CD4-positive, alpha-beta T cell treated with Interleukin-15 for 1 hour (primary cell): ENCODE data around the gene HYAL3.

Experiments used
- DNase-seq: peaks from one replicate; pipeline ENCODE4 v3.0.0-alpha.2; 2020

Gene HYAL3

DNA sequence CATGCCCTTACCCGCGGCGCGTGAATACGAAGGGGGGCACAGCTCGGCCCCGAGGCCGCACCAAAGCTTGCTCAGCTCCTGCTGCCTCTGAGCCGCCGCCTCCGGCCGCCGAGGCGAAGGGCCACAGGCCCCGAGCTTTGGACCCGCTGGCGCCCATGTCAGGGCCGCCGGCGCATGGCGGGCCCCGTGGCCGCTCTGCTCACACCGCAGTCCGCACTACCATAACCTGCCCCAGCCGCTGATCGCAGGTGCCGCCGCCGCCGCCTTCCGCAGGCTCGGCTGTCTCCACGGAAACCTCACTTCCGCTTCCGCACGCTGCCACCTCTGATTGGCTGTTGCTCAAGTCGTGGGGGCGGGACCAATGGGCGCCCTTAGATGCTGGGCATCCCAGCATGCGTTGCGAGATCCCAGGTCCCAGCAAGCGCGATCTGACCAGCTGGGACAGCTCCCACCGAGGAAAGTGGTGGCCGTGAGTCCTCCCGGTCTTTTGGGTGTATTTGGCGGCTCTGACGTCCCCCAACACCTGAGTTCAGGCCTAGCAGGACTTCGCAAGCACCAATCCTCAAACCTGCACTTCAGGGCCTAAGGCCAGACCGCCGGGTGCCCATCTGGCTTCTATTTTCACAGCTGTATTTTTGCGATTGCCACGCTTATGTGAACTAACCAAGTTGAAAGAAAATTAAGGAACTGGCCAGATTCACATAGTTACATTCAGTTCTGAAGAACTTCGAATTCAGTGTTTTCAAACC lies 28.9 kb upstream of the HYAL3 start, which contains the start of gene TUSC2:
Gene TUSC2, minus strand, starts transcription at position 281 of the 749 bp plus-strand sequence. Its CDS starts 124 bp downstream, at position 157.
- peak; percentile 95 for DNase-seq

DNA sequence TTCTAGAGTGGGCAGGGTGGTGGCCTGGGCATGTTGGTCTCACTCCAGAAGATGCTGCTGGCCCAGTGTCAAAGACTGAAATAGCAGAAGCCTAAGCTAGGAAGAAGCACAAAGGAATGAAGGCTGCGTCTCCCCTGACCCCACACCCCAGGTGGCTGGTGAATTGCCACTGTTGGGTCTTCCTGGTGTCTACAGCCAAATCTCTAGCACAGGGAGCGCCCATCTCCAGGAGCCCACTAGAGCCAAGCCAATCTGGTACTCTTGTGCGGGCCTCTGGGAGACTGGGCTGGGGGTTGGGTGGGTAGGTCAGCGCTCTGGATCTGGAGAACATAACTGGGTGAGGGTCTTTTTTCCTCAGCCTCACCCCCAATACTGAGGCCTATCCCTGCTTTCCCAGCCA lies 27.9 kb upstream of the HYAL3 start:
- DNase-seq: no peak

DNA sequence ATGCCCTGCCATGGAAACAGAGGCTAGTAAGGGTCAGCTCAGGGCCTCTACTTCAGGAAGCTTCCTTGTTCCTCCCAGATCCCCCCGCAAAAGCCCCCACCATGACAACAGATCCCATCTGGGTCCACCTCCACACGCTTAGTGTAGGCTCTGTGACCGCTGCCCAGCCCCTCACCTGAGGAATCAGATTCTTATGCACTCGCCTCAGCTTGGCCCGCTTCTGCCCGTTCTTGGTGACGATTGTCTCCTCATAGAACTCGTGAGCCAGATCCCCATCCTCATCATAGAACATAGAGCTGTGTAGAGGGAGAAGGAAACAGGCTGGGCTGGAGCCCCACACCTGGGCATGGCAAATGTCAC lies 27.0 kb upstream of the HYAL3 start:
- no peak for DNase-seq

DNA sequence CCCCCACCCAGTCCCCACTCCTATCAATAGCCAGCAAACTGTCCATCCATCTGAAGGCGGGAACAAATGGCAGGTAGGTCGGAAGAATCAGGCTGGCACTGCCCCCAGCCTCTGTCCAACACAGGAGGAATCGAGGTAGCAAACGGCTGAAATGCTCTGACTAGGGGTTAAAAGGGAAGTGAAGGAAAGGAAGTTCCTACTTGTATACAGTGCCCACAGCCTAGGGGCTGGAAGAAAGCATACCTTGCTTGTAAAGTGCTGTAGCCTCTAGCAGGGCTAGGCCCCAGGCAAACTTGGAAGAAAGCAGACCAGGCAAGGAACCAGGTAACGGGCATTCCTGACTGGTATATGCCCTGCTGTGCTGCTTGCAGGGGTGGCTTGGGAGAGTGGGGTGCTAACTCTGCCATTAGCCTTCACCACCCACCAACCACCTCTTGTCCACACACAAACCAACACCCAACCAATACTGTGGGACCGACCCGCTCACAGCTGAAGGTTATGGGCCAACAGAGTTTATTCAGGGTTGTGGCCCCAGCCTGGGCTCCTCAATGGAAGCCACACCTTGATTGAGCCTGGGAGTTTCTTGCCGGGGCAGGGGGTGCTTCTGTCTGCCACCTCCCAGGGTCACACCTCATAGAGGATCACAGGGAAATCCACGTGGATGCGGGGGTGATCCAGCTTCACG lies 26.4 kb upstream of the HYAL3 start:
- DNase-seq: no peak

DNA sequence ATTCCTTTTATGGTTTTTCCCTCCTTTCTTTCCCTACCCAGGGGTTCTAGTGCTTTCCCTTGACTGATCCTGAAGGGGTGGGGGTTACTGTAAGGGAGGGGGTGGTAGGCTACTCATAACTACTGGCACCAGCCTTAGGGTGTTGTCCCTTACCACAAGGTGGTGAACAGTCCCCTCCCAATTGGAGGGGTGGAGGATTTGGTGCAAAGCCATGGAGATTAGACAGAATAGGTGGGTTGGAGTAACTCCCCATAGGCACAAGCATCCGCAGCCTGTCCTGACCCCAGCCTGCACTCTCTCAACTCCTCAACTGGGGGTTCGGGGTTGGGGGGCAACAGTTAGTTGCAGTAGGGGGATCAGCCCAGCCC lies 25.9 kb upstream of the HYAL3 start:
- DNase-seq: no peak

DNA sequence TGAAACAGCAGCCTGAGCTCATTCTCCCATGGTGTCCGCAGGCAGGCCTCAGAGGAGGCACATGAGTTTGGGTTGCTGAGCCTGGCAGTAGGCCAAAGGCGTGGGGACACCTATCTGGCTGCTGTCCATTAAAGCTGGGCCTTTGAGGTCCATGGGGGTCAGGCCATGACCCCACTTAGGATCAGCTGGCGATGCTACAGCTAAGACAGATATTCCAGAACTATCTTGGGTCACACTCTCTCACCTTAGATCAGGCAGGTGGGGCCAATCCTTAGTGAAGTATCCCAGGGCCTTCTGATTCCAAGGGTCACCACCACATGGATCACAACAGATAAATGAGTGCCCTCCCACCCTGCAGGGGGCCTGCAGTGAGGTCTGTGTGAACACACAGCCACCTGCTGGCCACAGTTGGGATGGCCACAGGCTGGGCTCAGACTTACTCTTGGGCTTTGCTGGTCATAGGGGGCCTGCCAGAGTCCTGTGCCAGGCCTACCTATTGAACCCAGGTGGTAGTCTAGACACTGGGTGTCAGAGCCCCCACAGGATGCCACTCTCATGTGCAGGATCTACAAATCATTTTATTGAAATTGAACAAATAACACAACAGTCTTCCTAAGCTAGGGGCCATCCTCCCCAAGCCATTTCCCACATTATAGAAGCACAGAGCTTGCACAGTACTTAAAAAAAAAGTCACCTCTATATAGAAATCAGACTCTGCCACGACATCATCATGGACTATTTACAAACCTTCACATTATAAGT lies 25.3 kb upstream of the HYAL3 start:
- peak; percentile 63 for DNase-seq

DNA sequence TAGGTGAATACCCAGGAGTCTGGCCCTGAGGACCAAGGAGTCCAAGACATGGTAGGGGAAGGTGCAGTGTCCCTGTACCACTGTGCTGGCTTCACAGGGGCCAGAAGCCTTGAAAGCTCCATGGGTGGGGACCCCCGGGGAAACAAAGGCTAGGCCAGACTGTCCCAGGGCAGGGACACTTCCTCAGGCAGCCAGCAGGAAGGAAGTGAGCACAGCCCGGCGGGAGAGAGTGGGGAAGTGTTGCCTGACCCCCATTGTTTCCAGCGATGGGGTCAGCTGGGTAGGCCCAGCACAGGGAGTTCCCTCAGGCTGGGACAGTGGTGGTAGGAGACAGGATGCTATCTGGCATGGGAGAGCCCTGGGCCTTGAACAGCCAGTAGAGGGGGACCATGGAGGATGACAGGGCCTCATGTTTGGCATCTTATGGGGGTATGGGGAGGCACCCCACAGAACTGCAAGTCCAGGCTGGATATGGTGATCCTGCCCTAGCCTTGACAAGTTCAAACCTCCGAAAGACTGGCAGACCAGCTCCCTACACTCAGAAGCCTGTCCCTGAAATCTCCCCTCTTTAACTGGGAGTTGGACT lies 24.5 kb upstream of the HYAL3 start:
- DNase-seq: no peak

DNA sequence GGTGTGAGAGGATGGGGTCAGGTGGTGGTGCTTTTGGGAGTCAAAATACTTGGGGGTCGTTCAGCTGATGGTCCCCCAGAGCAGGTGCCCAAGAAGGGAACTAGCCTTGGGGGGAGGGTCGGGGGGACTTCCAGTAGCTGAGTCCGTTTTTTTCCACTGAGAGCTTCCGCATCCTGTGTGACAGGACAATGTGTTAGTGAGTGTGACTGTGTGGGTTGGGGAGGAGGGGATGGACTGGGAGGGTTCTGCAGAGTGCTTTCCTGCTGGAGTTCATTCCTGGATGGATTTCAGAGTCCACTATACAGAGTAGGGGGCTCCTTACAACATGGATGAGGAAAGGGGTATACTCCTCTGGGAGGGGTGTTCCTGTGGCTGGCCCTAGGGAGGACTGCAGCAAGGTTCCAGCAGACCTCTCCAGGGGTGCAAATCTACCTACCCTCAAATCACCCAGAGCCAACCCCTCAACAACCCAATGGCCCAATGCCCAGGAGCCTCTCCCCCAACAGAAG lies 23.9 kb upstream of the HYAL3 start:
- no peak for DNase-seq

DNA sequence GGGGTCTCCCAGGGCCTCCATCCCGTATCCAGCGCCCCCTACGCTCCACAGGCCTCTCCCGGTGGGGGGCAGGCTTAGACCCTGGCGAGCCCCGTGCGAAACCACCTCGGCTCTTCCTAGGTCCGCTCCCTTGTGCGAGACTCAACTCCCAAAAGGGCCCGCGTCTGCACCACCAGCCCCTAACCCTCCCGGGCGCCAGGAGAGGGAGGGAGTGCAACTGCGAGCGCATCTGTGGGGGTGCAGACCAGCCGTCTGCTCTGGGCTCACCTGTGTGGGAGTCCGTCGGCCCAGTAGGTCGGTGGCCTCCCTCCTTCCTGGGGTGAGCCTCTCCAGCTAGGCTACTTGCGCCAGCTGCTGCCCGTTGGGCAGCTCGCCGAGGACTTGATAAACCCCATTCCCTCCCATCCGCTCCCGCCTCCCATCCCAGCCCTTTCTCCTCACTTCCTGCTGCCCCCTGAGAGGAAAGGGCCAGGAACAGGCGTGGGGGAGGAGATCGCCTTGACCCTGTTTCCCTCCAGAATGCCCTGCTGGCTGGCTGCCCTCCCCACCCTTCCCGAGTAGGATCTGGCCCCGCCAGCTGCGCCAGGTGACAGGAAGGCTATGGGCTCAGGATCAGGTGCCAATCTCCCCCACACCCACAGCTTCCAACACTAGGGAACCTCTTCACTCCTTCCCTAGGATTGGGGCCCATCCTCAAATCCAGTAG lies 23.3 kb upstream of the HYAL3 start, which contains the start of gene HYAL2:
Gene HYAL2, minus strand, starts transcription at position 360 of the 706 bp plus-strand sequence. CDS start 2,256 bp downstream, outside the sequence.
- DNase-seq: no peak

DNA sequence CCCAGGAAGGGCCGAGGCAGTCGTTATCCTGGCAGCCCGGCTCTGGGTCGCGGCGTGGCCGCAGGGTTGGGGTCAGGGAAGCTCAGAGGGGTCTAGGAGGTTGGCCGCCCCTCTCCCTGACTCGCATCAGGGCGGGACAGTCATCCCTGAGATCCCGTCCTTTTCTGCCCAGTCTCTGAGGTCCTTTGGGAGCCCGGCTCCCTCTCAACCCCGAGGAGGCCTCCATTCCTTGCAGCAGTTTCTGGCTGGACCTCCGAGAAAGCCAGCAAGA lies 22.8 kb upstream of the HYAL3 start:
- no peak for DNase-seq

DNA sequence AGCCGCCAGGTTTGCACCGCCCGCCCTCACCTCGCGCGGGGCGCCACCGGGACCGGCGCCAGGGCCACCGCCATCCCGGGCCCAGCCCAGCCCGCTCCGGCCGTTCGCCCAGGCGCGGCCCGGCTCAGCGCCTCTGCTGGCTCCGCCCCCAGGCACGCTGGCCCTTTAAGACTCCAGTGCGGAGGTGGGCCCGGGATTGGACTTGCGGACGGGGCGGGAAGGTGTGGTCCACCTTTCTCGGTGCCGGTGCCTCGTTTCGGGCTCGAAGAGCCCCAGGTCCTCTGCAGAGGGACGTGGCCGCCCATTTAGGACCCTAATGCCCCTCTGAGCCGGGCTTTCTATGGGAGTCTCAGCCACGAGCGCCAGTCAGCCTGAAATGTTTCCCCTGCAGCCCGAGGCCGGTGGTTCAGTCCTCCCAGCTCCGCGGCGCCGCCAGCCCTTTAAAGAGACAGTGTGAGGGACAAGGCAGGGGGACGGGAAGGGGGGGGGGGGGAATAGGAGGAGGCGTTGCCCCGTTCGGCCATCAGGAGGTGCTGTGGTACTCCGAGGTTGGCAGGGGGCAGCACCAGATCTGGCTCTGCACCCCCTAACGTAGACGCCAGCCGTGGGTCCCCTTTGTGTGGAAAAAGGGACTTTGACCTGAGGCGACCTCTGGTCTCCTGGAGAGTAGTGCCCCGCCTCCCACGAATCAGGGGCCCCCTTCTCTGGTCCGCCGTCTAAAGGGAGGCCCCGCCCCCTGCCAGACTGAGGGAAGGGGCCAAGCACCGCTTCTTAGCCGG lies 22.3 kb upstream of the HYAL3 start:
- DNase-seq: peak; percentile 84

DNA sequence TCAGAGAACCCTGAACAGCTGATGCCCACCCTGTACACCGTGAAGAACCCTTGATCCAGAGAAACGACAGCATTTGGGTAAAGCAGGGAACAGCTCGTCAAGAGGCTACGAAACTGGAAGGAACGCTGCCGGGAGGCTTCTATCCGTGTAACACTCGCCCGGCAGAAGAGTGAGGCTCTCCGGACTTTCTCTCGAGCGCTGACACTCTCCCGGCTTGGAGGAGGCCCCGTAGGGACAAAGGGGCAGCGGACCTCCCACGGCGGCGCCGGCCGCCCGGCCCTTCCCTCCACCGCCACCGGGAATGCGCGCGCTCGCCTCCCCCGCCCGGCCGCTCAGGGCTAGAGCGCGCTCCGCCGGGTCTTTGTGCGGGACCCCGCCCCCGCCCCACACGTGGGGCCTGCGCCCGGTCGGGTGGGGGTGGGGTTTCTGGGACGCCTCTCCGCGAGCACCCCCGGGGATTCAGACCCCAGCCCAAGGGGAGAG lies 21.7 kb upstream of the HYAL3 start:
- peak; percentile 59 for DNase-seq

DNA sequence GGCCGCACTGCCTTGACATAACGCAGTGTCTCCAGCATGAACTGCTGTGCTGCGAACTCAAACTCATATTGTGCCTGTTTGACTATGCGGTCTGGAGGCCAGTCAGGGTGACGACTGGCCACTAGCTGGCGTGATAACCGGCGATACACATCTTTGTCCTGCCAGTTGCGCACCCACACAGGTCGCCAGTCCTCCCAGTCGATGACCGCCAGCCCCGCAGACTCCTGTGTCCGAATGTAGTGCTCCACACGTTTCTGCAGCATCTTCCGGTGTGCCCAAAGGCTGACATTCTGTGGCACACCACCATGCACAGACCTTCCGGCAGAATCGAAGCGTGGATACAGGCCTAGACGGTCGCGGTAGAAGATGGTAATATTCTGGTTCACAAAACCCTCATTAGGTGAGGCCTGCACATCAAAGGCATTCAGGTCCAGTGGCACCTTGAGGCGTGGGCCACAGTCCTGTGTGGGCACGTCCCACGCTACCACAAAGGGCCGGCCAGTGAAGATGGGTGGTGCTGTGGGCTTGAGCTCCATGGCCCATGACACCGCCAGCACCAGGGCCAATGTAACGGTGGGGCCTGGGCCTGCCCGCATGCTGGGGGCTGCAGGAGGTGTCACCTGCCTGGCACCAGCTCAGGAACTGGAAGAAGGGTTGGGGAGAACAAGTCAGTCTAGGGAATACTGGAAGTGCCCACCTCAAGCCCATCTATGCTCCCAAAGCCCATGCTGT lies 20.9 kb upstream of the HYAL3 start:
- no peak for DNase-seq

DNA sequence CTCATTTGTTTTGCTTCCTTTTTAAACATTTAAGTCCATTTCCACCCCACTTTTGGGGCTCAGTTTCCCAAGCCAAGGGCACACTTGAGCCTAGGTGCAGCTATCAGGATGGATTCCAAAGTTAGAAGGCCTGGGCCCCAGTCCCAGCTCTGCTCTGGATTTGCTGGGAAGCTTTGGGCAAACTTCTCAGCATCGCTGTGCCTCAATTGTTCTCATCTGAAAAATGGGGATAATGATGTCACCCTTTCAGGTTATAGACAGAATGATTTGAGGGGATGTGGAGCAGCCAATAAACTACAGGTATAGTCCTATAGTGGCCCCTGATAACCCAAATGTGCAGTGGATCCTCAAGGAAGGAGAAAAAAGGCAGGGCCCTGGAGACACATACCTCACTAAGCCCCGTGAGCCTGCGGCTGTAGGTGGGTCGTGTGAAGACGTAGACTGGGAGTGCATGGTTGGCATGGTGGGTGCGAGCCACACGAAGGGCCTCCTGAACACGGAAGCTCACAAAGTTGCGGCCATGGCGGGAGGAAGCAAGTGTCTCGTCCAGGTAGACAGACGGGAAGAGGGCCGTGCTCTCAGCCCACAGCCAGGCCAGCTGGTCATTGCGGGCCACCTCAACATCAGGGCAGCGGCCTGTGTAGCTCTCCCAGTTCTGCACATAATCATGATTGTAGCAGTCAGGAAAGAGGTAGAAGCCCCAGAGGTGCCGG lies 20.1 kb upstream of the HYAL3 start:
- no peak for DNase-seq

DNA sequence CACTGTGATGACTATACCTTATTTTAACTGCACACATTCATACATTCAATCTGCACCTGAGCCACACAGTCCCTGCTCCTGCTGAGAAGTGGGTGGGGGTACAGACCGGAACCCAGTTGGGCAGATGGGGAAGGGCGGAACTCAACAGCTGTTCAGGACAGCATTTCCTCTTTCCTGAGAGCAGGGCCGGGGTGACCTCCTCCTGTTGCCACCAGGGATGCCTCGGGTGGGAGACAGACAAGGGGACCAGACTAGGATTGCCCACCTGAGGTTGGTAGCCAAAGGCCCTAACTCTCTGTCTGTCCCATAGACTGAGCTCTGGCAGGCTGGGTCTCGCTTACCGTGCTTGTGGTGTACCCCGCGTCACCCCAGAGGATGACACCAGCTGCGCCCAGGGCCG lies 19.4 kb upstream of the HYAL3 start:
- no peak for DNase-seq

DNA sequence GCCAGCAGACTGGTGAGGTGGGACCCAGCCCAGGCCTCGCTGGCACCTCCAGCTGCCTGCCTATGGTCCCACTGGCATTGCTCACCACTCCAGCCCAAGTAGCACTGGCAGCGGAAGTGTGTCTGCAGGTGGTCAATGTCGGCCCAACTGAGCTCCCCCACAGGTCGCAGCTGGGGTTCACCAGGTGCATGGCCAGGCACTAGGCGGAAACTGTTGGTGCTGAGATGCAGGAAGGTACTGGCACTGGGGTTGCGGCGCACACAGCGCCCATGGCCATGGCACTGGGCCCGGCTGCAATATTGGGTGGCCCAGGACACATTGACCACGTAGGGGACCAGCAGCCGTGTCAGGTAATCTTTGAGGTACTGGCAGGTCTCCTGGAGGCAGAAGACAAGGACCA lies 19.0 kb upstream of the HYAL3 start:
- no peak for DNase-seq

DNA sequence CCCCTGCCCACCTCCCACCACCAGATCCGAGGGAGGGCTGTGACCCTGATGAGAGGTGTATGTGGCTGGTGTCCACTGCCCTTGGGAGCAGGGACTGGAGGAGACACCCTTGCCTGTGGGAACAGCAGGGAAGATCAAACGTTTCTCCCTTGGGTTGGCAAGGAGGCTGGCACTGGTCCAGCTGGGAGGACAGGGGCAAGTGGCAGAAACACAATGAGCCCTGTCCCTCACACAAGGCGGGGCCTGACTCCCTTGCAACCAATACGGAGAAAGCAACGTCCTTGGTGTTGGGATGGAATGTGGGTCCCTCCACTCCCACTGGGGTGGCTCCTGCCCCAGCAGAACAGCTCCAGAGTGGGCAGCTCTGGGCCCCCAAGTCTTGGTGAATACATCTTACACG lies 18.1 kb upstream of the HYAL3 start:
- DNase-seq: no peak

DNA sequence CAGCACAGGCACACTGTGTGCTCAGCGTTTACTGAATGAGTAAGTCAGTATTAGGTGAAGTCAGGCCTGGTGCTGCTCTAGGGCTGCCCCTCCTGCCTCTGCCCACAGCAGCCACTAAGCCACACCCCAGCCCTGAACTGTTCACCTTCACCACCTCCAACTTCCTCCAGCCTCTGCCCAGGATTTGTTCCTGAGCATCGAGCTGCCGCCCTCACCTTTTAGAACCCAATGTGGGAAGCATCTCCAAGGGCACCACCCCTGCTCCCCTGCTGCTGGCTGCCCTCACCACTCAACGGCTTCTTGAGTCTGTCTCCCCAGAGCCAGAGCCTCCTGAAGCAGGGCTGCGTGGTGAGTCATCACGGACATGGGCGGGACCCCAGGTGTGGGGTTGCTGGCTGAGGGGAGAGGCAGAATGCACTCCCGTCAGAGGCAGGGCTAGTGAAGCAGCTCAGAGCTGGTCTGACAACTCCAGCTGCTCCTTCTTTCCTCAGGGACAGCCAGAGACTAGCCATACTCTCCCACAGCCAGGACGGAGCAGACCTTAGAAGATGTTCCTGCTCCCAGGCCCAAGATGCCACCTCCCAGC lies 17.5 kb upstream of the HYAL3 start:
- DNase-seq: peak; percentile 65

DNA sequence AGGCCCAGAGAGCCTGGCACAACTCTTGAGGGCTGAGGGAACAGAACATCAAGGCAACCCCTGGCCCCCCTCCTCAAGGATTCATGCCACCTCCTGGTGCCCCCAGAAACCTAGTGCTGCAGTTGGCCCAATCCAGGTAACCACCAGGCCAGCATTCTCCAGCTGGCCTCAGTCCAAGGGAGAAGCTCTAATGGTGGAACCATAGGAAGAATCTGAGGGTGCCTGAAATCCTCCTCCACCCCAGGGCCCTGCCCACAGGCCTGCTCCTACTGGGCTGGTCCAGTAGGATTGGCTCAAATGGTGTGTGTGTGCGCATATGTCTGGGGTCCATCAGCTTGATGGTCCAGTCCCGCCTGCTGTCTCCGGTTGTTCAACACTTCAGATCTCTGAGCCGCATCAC lies 15.6 kb upstream of the HYAL3 start:
- no peak for DNase-seq

DNA sequence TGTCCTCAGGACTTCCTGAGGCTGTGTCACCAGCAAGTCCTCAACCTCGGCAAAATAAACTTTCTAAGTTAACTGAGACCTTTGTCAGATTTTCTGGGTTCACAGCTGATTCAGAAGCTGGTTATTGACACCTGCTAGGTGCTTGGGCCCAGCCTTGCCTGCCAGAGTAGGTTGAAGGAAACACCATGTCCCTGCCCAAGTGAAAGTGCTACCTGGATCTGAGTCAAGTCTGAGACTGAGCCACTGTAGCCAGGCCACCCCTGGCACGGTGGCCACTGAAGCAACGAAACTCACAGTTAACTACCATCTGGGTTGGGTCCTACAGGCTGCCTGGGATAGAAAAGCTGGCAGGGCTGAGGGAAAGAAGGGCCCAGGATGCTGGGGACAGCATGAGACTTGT lies 15.1 kb upstream of the HYAL3 start:
- DNase-seq: no peak
